Gastrocnemius medialis (tissue), 4 donors: ENCODE data around the gene BMP4. TPM values are rescaled to one million over a fixed set of nuclear protein-coding genes. Genes with fewer than 3 reads are reported as not detected.
"Not testable (repeated sequence)": the region's sequence is repeated elsewhere in the genome, so short reads cannot be mapped to it uniquely, and the experiment has no call there.

Experiments
- ATAC-seq, 2 donors: fragments of 150-250 bp; one replicate each; pipeline ENCODE4 v1.9.1; 2016
- DNase-seq, 2 donors: peaks; one replicate each; pipeline ENCODE4 v3.0.0-alpha.2; 2019
- H3K27ac ChIP-seq, 4 donors: fragments of 200-600 bp; sonication (generic); 1 replicate in 1 of 4; 2 replicates in 3 of 4; pipeline ENCODE4 v1.5.1; 2016 to 2018; ENCODE audit warnings: mild to moderate bottlenecking in 2 of 4, moderate library complexity in 1 of 4
- H3K27me3 ChIP-seq, 3 donors: fragments of 200-600 bp; sonication (generic) in 2 of 3; 1 replicate in 1 of 3; 2 replicates in 2 of 3; pipeline versions ENCODE4 v1.5.1 to v1.6.0; 2016 to 2019; ENCODE audit warnings: mild to moderate bottlenecking in 1 of 3, moderate library complexity in 1 of 3
- H3K36me3 ChIP-seq, 2 donors: fragments of 200-600 bp; sonication (generic) in 1 of 2; one replicate each; pipeline ENCODE4 v1.5.1; 2017 to 2018
- H3K4me1 ChIP-seq, 2 donors: fragments of 200-600 bp; sonication (generic) in 1 of 2; one replicate each; pipeline ENCODE4 v1.5.1; 2016 to 2017; ENCODE audit warnings: mild to moderate bottlenecking in 2 of 2
- H3K4me3 ChIP-seq, 4 donors: fragments of 200-600 bp; sonication (generic) in 3 of 4; 1 replicate in 1 of 4; 2 replicates in 3 of 4; pipeline ENCODE4 v1.5.1; 2016 to 2019; ENCODE audit warnings: mild to moderate bottlenecking in 2 of 4
- H3K9me3 ChIP-seq, 3 donors: fragments of 200-600 bp; sonication (generic) in 2 of 3; 1 replicate in 1 of 3; 2 replicates in 2 of 3; pipeline ENCODE4 v1.5.1; 2016 to 2019
- CTCF ChIP-seq, 5 experiments: fragments of 450-650 bp in 3 of 5; fragments of 200-600 bp in 2 of 5; sonication (generic) in 2 of 5; IDR thresholded peaks in 4 of 5; conservative IDR thresholded peaks in 1 of 5; 1 replicate in 4 of 5; 2 replicates in 1 of 5; pipeline ENCODE4 v1.5.1; 2016 to 2019; ENCODE audit warnings: antibody characterized with exemption in 5 of 5, mild to moderate bottlenecking in 3 of 5, moderate library complexity in 3 of 5
- POLR2A ChIP-seq, 2 donors: fragments of 450-650 bp; IDR thresholded peaks; one replicate each; pipeline ENCODE4 v1.6.1; 2017; ENCODE audit warnings: antibody characterized with exemption in 2 of 2, mild to moderate bottlenecking in 2 of 2, moderate library complexity in 2 of 2
- in situ Hi-C, 4 donors: fragments of 200-750 bp; cut with MboI; loops; one replicate each; pipeline versions ENCODE4 v1.15.0 to v1.8.0; 2017; ENCODE audit warnings: low sequenced_read_pairs in 4 of 4
- intact Hi-C: fragments of 100-400 bp; cut with DNase I; formaldehyde crosslinking; loops from one replicate; pipeline ENCODE4 v1.15.1; 2023; ENCODE audit warnings: low total_unique reads
- total RNA-seq, 4 donors: library from RNA; depleted of rRNA; stranded (reverse); fragments of >200 nt; gene quantifications; one replicate each; pipeline versions ENCODE4 v1.1.0 to v1.2.3, GENCODE V29; 2016

Gene BMP4
- total RNA-seq, 4 donors from 2014 or later: 2.0 to 9.4 (median 7.6) TPM

- no peaks in the 10 kb centered on the region for H3K4me1 ChIP-seq
- no peaks in the 10 kb centered on the region for H3K36me3 ChIP-seq
- no peak for ATAC-seq
- DNase-seq: no peak
- TF ChIP-seq POLR2A (IDR thresholded peaks at IDR 0.05): no peak
- no peak for TF ChIP-seq CTCF (IDR thresholded peaks at IDR 0.05 in 4 of 5, conservative IDR thresholded peaks at IDR 0.05 in 1 of 5)
- intact Hi-C loops: no loop called here
- H3K27ac ChIP-seq: no peak overlapping the region
- no peaks in the 10 kb centered on the region for H3K27me3 ChIP-seq
- H3K4me3 ChIP-seq: no peak overlapping the region
- in situ Hi-C loops: no loop called here
- no peaks in the 10 kb centered on the region for H3K9me3 ChIP-seq
Measured at GRCh38 chr14:54000341-54000811, 43.8 kb upstream of the BMP4 start.

GRCh38 chr14:53999061-53999488 lies 42.5 kb upstream of the BMP4 start:
- in situ Hi-C loops: no loop called here
- Histone ChIP-seq H3K36me3 (no peaks in the 10 kb centered on the region), H3K27ac (no peak overlapping the region), H3K4me1 (no peaks in the 10 kb centered on the region), H3K4me3 (no peak overlapping the region), H3K9me3 (no peaks in the 10 kb centered on the region), H3K27me3 (no peaks in the 10 kb centered on the region)
- DNase-seq (no peak), ATAC-seq (no peak)
- TF ChIP-seq CTCF (IDR thresholded peaks at IDR 0.05 in 4 of 5, conservative IDR thresholded peaks at IDR 0.05 in 1 of 5): no peak
- intact Hi-C loops: no loop called here

GRCh38 chr14:53996041-53996440 lies 39.4 kb upstream of the BMP4 start:
- in situ Hi-C loops: no loop called here
- H3K4me1 ChIP-seq: no peaks in the 10 kb centered on the region
- no peak for TF ChIP-seq CTCF (IDR thresholded peaks at IDR 0.05 in 4 of 5, conservative IDR thresholded peaks at IDR 0.05 in 1 of 5)
- no peak for TF ChIP-seq POLR2A (IDR thresholded peaks at IDR 0.05)

GRCh38 chr14:53993920-53994607 lies 37.4 kb upstream of the BMP4 start:
- Histone ChIP-seq H3K9me3 (no peaks in the 10 kb centered on the region), H3K27me3 (no peaks in the 10 kb centered on the region), H3K4me3 (no peak overlapping the region), H3K4me1 (no peaks in the 10 kb centered on the region), H3K27ac (no peak overlapping the region), H3K36me3 (no peaks in the 10 kb centered on the region)
- intact Hi-C loops: no loop called here
- TF ChIP-seq CTCF (IDR thresholded peaks at IDR 0.05 in 4 of 5, conservative IDR thresholded peaks at IDR 0.05 in 1 of 5) (no peak), POLR2A (IDR thresholded peaks at IDR 0.05) (no peak)
- in situ Hi-C loops: no loop called here
- no peak for ATAC-seq
- DNase-seq: no peak

More at GRCh38 chr14:53996041-53996440, 39.4 kb upstream of the BMP4 start:
- intact Hi-C loops: no loop called here
- Histone ChIP-seq H3K27me3 (no peaks in the 10 kb centered on the region), H3K36me3 (no peaks in the 10 kb centered on the region), H3K9me3 (no peaks in the 10 kb centered on the region), H3K27ac (no peak overlapping the region), H3K4me3 (no peak overlapping the region)
- DNase-seq: no peak
- ATAC-seq: no peak

- no peaks in the 10 kb centered on the region for H3K4me1 ChIP-seq
- ATAC-seq: no peak
- TF ChIP-seq CTCF (IDR thresholded peaks at IDR 0.05 in 4 of 5, conservative IDR thresholded peaks at IDR 0.05 in 1 of 5): no peak
- no peak for TF ChIP-seq POLR2A (IDR thresholded peaks at IDR 0.05)
- H3K9me3 ChIP-seq: no peaks in the 10 kb centered on the region
- H3K36me3 ChIP-seq: no peaks in the 10 kb centered on the region
- no peak for DNase-seq
- intact Hi-C loops (no loop called here), in situ Hi-C loops (no loop called here)
- H3K27ac ChIP-seq: no peak overlapping the region
- no peaks in the 10 kb centered on the region for H3K27me3 ChIP-seq
- H3K4me3 ChIP-seq: no peak overlapping the region
Measured at GRCh38 chr14:53990978-53991377, 34.4 kb upstream of the BMP4 start.

GRCh38 chr14:53986718-53987117 lies 30.1 kb upstream of the BMP4 start:
- H3K4me3 ChIP-seq, in situ Hi-C loops, H3K27ac ChIP-seq, ATAC-seq, H3K4me1 ChIP-seq, H3K9me3 ChIP-seq, H3K36me3 ChIP-seq, intact Hi-C loops, DNase-seq, H3K27me3 ChIP-seq: not testable (repeated sequence)

- ATAC-seq, H3K4me3 ChIP-seq, H3K36me3 ChIP-seq, H3K27me3 ChIP-seq, H3K27ac ChIP-seq, H3K4me1 ChIP-seq, H3K9me3 ChIP-seq, intact Hi-C loops, DNase-seq, in situ Hi-C loops: not testable (repeated sequence)
Measured at GRCh38 chr14:53984958-53985357, 28.3 kb upstream of the BMP4 start.
